HG02870 (cell line): ENCODE measurements around the gene RHOA.
"Not testable (repeated sequence)": the region's sequence is repeated elsewhere in the genome, so short reads cannot be mapped to it uniquely, and the experiment has no call there.

Experiments
- ATAC-seq: cut with Tn5 transposase; IDR thresholded peaks from one replicate; pipeline ENCODE4 v1.9.1; 2021; ENCODE audit warnings: mild to moderate bottlenecking, moderate library complexity; ENCODE audit not compliant: unreplicated experiment

Gene RHOA

GRCh38 chr3:49371946-49372345, 39.8 kb downstream of the RHOA start:
- ATAC-seq: no peak

- ATAC-seq: no peak
These were observed 41.0 kb downstream of the RHOA start for GRCh38 chr3:49370585-49371290.

- no peak for ATAC-seq
These were observed 49.2 kb downstream of the RHOA start for GRCh38 chr3:49362561-49362960.

GRCh38 chr3:49359623-49360022, 52.2 kb downstream of the RHOA start:
- ATAC-seq: no peak

DNA sequence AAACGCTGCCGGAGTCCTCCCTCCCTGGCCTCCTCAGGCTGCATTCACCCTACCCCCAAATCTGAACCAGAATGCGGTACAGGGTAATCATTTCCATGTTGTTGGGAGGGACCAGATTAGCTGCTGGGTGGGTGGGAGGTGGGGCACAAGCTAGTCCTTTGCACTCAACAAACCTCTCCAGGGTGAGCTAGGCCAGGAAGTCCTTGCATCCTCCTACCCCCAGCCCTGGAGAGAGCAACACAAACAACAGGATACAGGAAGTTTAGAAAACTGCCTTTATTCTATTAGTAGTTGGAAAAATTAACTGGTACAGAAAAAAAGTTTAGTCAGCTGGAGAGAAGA, 52.9 kb downstream of the RHOA start:
- no peak for ATAC-seq

GRCh38 chr3:49358217-49358883, 53.4 kb downstream of the RHOA start, which contains the start of gene GPX1:
Gene GPX1, minus strand, starts transcription at chr3:49358353. Its CDS starts 75 bp downstream, at chr3:49358278.
- ATAC-seq: peak; percentile 85

GRCh38 chr3:49357443-49358216, 54.1 kb downstream of the RHOA start:
- peak; percentile 22 for ATAC-seq

- not testable (repeated sequence) for ATAC-seq
These were observed 54.7 kb downstream of the RHOA start for GRCh38 chr3:49357095-49357442.

- no peak for ATAC-seq
These were observed 58.8 kb downstream of the RHOA start for GRCh38 chr3:49352890-49353421.

- no peak for ATAC-seq
These were observed 59.5 kb downstream of the RHOA start for GRCh38 chr3:49352281-49352680.

GRCh38 chr3:49351521-49352011, 60.2 kb downstream of the RHOA start:
- no peak for ATAC-seq

DNA sequence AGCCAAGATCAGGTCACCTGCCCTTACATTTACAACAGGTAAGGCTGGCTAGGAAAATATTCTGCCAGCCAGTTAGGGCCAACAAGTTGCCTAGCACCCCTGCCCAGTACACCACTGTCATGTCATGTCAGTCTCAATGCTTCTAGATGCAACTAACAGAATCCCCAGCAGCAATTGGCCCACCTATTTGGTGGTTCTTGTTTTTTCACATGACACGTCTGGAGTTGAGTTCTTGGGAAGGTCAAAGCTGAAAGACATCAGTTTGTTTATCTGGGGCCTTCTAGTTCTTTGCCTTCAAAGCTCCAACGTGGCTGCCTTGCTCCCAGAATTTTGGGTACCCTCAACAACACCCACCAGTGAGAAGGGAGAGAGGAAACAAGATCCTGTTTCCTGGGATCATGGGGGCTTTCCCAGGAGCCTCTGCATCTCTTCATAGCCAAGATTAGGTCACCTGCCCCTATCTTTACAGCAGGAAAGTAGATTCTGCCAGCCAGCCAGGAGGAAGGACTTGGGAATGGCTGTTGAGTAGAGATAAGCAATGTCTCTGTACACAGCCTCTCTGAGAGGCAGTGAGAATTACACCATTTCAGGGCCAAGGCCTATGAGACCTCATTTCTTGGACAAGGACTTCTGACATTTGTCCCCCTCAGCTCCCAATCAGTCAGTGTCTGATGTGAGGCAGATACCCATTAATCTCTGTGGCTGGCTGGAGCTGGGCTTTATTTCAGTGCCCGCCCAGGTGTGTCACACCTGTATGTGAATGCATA, 62.2 kb downstream of the RHOA start:
- no peak for ATAC-seq

- ATAC-seq: not testable (repeated sequence)
These were observed 63.4 kb downstream of the RHOA start for GRCh38 chr3:49348361-49348760.

- no peak for ATAC-seq
These were observed 65.0 kb downstream of the RHOA start for GRCh38 chr3:49346797-49347251.

GRCh38 chr3:49343163-49343562, 68.6 kb downstream of the RHOA start:
- no peak for ATAC-seq

DNA sequence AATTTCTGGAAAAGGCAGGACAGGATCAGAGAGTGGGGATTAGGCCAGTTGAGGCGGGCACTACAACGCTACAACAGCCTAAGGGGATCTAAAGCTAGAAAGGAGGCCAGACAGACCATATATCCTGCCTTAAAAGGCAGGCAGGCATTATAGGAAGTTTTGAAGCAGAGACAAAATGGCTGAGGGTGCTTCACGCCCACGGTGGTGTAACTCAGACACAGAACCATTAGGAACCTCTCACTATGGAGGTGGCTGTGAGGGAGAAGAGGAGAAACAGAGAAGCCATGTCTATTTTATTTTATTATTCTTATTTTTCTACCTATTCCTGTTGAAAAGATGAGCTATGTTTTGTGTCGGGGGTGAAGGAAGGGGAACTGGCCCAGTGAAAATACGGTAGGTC, 69.8 kb downstream of the RHOA start:
- no peak for ATAC-seq

- peak; percentile 77 for ATAC-seq
These were observed 71.6 kb downstream of the RHOA start, which contains the start of gene USP4 for GRCh38 chr3:49339941-49340800. Gene USP4, minus strand, starts transcription at chr3:49340053. Its CDS starts 29 bp downstream, at chr3:49340024.

DNA sequence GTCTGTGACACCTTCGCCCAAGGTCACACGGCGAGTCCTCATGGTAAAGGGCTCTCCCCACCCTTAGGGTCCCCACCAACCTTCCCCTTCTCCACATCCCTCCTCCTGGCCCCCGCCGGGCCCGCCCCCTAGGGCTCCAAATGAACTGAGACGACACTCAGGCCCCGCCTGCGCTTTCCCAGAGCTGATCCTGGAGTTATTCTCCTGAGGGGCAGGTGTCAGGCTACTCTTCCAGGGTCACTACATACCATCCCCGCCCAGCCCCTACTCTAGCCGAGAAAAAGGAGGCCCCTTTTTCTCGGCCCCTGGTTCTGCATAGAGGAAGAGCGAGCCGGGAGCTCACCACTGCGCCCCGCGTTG, 72.2 kb downstream of the RHOA start:
- ATAC-seq: peak; percentile 5

DNA sequence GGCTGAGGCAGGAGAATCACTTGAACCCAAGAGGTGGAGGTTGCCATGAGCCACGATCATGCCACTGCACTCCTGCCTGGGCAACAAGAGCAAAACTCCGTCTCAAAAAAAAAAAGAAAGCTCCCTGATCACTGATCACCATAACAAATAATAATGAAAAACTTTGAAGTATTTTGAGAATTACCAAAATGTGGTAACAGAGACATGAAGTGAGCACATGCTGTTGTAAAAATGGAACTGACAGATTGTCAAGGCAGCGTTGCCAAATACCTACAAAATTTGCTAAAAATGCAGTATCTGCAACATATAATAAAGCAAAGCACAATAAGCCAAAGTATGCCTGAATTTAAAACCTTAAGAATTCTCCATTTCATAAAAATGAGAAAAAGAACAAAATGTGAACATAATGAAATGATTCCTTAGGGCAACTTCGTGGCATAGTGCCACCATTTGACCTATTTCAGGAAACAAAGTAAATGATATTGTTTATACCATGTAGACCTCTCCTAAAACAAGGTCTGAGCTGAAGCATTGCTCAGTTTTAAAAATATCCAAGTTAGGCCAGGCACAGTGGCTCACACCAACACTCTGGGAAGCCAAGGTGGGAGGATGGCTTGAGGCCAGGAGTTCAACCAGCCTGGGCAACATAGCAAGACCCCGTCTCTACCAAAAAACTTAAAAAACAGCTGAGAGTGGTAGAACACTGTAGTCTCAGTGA, 77.7 kb downstream of the RHOA start:
- no peak for ATAC-seq
